ENCODE data around the gene STING1.

STING1 gene

DNA sequence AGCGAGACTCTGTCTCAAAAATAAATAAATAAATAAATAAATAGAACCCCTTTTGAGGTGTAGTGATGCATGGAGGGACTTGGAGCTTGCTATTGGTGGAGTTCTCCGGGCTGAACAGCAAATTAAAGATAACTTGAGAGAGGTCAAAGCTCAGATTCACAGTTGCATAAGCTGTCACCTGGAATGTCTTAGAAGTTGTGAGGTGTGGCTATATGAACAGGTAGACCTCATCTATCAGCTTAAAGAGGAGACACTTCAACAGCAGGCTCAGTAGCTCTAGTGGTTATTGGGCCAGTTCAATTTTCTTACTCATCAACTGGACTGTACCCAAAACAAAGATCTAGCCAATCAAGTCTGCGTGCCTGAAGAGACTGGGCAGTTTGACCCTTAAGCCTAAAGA, 11.7 kb upstream of the STING1 start:
- no peak overlapping the region for H3K9ac ChIP-seq (ENCODE audit: low read depth, low read length)
- H3K27ac ChIP-seq (ENCODE audit: low read length) = no peak overlapping the region
- H3K4me3 ChIP-seq (ENCODE audit: low read depth in 1 of 2, low read length in 2 of 2) = no peak overlapping the region
- no peak for TF ChIP-seq EZH2 (IDR thresholded peaks at IDR 0.05; ENCODE audit: borderline replicate concordance, low read depth, low read length, severe bottlenecking)
- TF ChIP-seq, protein P1, sequence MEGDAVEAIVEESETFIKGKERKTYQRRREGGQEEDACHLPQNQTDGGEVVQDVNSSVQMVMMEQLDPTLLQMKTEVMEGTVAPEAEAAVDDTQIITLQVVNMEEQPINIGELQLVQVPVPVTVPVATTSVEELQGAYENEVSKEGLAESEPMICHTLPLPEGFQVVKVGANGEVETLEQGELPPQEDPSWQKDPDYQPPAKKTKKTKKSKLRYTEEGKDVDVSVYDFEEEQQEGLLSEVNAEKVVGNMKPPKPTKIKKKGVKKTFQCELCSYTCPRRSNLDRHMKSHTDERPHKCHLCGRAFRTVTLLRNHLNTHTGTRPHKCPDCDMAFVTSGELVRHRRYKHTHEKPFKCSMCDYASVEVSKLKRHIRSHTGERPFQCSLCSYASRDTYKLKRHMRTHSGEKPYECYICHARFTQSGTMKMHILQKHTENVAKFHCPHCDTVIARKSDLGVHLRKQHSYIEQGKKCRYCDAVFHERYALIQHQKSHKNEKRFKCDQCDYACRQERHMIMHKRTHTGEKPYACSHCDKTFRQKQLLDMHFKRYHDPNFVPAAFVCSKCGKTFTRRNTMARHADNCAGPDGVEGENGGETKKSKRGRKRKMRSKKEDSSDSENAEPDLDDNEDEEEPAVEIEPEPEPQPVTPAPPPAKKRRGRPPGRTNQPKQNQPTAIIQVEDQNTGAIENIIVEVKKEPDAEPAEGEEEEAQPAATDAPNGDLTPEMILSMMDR (IDR thresholded peaks at IDR 0.05; ENCODE audit: borderline replicate concordance, extremely low read depth, low read length, poor library complexity, severe bottlenecking) = no peak
- no peak overlapping the region for H3K4me2 ChIP-seq (ENCODE audit: insufficient read depth, low read length)
- H3K9me3 ChIP-seq (ENCODE audit: insufficient read depth, low read length, severe bottlenecking) = no peaks in the 10 kb centered on the region
- H3K79me2 ChIP-seq (ENCODE audit: insufficient read depth, low read length) = no peaks in the 10 kb centered on the region
- no peak for ATAC-seq (ENCODE audit: insufficient read depth, low read depth)
- H3K36me3 ChIP-seq (ENCODE audit: insufficient read depth, low read length) = no peaks in the 10 kb centered on the region
- no peaks in the 10 kb centered on the region for H4K20me1 ChIP-seq (ENCODE audit: insufficient read depth, low read length)
- no peaks in the 10 kb centered on the region for H3K27me3 ChIP-seq (ENCODE audit: insufficient read depth, low read length, poor library complexity)
- no peak for DNase-seq
- no peak overlapping the region for H2AFZ ChIP-seq (ENCODE audit: low read depth, low read length)
- H3K4me1 ChIP-seq (ENCODE audit: insufficient read depth, low read length) = no peaks in the 10 kb centered on the region; the same call in 1 of the 2 replicates

DNA sequence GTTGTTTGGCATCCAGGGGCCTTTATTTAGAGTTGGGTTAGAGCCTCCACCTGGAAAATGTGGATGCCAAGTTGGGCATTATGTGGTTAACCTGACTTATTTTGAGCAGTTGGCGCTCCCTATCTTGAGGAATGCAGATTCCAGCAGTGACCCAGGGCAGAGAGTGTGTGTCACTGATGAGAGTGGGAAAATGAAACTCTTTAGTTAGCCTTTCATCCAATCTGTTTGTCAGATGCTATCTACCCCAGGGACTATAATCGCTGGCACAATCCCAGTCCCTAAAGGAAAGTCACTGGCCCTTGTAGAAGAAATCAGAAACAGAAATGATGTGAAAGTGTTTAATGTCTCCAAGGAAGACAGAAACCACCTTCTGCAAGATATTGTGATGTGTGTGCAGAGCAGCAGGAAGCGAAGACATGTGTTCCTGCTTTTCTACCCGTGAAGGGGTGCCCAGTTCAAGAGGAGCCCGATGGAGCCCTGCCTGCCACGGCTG, 10.2 kb upstream of the STING1 start:
- no peaks in the 10 kb centered on the region for H3K79me2 ChIP-seq (ENCODE audit: insufficient read depth, low read length)
- TF ChIP-seq, protein P1 (IDR thresholded peaks at IDR 0.05; ENCODE audit: borderline replicate concordance, extremely low read depth, low read length, poor library complexity, severe bottlenecking) = no peak
- no peak for TF ChIP-seq EZH2 (IDR thresholded peaks at IDR 0.05; ENCODE audit: borderline replicate concordance, low read depth, low read length, severe bottlenecking)
- no peak overlapping the region for H3K4me3 ChIP-seq (ENCODE audit: low read depth in 1 of 2, low read length in 2 of 2)
- H4K20me1 ChIP-seq (ENCODE audit: insufficient read depth, low read length) = no peaks in the 10 kb centered on the region
- H3K27ac ChIP-seq (ENCODE audit: low read length) = no peak overlapping the region
- no peaks in the 10 kb centered on the region for H3K36me3 ChIP-seq (ENCODE audit: insufficient read depth, low read length)
- DNase-seq = no peak
- H3K4me2 ChIP-seq (ENCODE audit: insufficient read depth, low read length) = no peak overlapping the region
- H2AFZ ChIP-seq (ENCODE audit: low read depth, low read length) = no peak overlapping the region
- no peaks in the 10 kb centered on the region; the same call in 1 of the 2 replicates for H3K4me1 ChIP-seq (ENCODE audit: insufficient read depth, low read length)
- H3K9me3 ChIP-seq (ENCODE audit: insufficient read depth, low read length, severe bottlenecking) = no peaks in the 10 kb centered on the region
- peak; percentile 45; the same call in 1 of the 3 replicates for ATAC-seq (ENCODE audit: insufficient read depth, low read depth)
- H3K27me3 ChIP-seq (ENCODE audit: insufficient read depth, low read length, poor library complexity) = no peaks in the 10 kb centered on the region
- no peak overlapping the region for H3K9ac ChIP-seq (ENCODE audit: low read depth, low read length)

DNA sequence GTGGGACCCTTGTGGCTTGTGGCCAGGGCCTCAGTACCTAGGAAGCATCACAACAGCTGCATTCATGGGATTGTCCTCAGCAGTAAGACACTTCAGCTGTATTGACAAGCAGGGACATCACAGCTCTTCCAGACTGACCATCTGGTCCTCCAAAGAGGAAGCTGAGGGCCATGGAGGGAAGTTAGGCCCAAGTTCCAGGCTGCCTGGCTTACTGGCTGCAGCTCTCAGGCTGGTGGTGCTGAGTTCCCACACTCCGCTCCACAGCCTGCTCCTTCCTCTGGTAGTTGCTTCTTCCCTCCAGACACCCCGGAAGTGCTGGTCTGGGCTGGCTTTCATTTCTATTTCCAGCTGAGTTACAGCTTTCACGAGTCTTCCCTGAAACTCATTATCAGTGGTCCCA, 5.7 kb upstream of the STING1 start:
- H3K9me3 ChIP-seq (ENCODE audit: insufficient read depth, low read length, severe bottlenecking) = no peaks in the 10 kb centered on the region
- H3K36me3 ChIP-seq (ENCODE audit: insufficient read depth, low read length) = no peaks in the 10 kb centered on the region
- ATAC-seq (ENCODE audit: insufficient read depth, low read depth) (0 out of 3 replicates have a peak, but pooled peaks have one; percentile 48), DNase-seq (no peak)
- H3K4me2 ChIP-seq (ENCODE audit: insufficient read depth, low read length) = no peak overlapping the region
- no peak overlapping the region for H3K9ac ChIP-seq (ENCODE audit: low read depth, low read length)
- H3K27ac ChIP-seq (ENCODE audit: low read length) = no peak overlapping the region
- H3K27me3 ChIP-seq (ENCODE audit: insufficient read depth, low read length, poor library complexity) = no peaks in the 10 kb centered on the region
- H3K4me3 ChIP-seq (ENCODE audit: low read depth in 1 of 2, low read length in 2 of 2) = no peak overlapping the region
- no peak overlapping the region for H2AFZ ChIP-seq (ENCODE audit: low read depth, low read length)
- peaks cover 4% of the 10 kb centered on the region for H3K4me1 ChIP-seq (ENCODE audit: insufficient read depth, low read length)
- TF ChIP-seq EZH2 (IDR thresholded peaks at IDR 0.05; ENCODE audit: borderline replicate concordance, low read depth, low read length, severe bottlenecking) = no peak
- TF ChIP-seq, protein P1 (IDR thresholded peaks at IDR 0.05; ENCODE audit: borderline replicate concordance, extremely low read depth, low read length, poor library complexity, severe bottlenecking) = no peak
- no peaks in the 10 kb centered on the region for H4K20me1 ChIP-seq (ENCODE audit: insufficient read depth, low read length)
- H3K79me2 ChIP-seq (ENCODE audit: insufficient read depth, low read length) = no peaks in the 10 kb centered on the region
